GM19023 (cell line): Measurements from ENCODE around the gene IFNAR2.
"Not testable (repeated sequence)": the region's sequence is repeated elsewhere in the genome, so short reads cannot be mapped to it uniquely, and the experiment has no call there.

Source experiments
- ATAC-seq: cut with Tn5 transposase; IDR thresholded peaks from one replicate; pipeline ENCODE4 v1.9.1; 2021; ENCODE audit warnings: mild to moderate bottlenecking, moderate library complexity; ENCODE audit not compliant: unreplicated experiment

The IFNAR2 gene

DNA sequence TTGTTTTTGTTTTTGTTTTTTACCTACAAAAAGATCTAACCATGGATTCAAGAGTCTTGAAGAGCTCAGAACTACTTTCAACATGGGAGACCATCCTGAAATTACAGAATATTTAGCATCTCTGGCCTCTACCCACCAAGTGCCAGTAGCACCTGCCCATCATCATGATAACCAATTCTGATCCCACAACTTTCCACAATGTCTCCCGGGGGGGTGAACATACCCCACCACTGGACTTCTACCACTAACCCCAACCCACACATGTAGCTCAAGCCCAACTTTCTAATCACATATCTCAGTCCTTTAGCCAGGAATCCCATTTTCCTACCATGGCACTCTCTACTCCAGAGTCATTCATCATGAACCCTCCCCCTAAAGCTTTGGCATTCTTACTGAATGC lies 15.7 kb upstream of the IFNAR2 start:
- no peak for ATAC-seq

GRCh38 chr21:33217138-33217520 lies 12.6 kb upstream of the IFNAR2 start:
- no peak for ATAC-seq

- no peak for ATAC-seq
Observed at GRCh38 chr21:33219300-33219699, 10.4 kb upstream of the IFNAR2 start.

- ATAC-seq: no peak
Observed at GRCh38 chr21:33219954-33220353, 9.8 kb upstream of the IFNAR2 start.

DNA sequence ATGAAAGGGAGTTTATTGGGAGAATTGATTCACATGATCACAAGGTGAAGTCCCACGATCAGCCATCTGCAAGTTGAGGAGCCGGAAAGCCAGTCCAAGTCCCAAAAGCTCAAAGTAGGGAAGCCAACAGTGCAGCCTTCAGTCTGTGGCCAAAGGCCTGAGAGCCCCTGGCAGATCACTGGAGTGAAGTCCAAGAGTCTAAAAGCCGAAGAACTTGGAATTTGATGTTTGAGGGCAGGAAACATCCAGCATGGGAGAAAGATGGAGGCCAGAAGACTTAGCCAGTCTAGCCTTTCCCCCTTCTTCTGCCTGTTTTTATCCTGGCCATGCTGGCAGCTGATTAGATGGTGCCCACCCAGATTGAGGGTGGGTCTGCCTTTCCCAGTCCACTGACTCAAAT lies 4.4 kb upstream of the IFNAR2 start:
- not testable (repeated sequence) for ATAC-seq

GRCh38 chr21:33228455-33228854 lies 1.3 kb upstream of the IFNAR2 start:
- no peak for ATAC-seq

DNA sequence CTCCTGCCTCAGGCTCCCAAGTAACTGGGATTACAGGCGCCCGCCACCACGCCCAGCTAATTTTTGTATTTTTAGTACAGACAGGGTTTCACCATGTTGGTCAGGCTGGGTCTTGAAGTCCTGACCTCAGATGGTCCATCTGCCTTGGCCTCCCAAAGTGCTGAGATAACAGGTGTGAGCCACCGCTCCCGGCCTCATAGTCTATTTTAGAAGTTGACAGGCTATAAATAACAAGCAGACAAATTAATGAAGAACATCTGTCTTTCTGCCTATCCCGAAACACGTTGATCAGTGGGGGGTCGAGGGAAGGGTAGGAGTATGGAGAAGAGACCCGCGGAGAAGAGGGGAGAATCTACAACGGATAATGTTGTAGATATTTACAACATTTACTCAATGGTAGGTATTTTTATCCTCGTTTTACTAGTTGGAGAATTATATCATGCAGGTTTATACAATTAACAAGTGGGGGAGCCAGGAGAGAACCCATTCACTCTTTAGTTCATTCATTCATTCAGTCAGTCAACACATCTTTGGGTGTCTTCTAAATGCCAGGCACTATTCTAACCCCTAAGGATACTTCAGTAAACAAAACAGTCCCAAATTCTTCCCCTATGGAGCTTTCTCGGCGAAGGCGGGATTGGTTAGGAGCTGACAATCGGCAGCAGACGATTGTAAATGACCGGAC lies 497 bp upstream of the IFNAR2 start:
- no peak for ATAC-seq

- ATAC-seq: peak; percentile 44
Observed at GRCh38 chr21:33230545-33231324, 997 bp downstream of the IFNAR2 start.

DNA sequence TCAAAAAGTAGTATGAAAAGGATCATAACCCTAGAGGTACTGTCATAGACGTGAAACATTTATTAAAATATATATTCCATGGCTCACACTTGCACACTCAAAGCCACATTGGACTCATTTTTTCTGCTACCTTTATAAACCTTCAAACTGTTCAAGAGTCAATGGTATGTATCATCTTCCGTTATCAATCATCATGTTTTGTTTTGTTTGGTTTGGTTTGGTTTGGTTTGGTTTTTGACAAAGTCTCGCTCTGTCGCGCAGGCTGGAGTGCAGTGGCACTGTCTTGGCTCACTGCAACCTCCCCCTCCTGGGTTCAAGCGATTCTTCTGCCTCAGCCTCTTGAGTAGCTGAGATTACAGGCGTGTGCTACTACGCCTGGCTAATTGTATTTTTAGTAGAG lies 1.8 kb downstream of the IFNAR2 start:
- no peak for ATAC-seq

GRCh38 chr21:33232291-33233034 lies 2.7 kb downstream of the IFNAR2 start:
- no peak for ATAC-seq

- ATAC-seq: no peak
Observed at GRCh38 chr21:33234635-33235520, 5.1 kb downstream of the IFNAR2 start.

DNA sequence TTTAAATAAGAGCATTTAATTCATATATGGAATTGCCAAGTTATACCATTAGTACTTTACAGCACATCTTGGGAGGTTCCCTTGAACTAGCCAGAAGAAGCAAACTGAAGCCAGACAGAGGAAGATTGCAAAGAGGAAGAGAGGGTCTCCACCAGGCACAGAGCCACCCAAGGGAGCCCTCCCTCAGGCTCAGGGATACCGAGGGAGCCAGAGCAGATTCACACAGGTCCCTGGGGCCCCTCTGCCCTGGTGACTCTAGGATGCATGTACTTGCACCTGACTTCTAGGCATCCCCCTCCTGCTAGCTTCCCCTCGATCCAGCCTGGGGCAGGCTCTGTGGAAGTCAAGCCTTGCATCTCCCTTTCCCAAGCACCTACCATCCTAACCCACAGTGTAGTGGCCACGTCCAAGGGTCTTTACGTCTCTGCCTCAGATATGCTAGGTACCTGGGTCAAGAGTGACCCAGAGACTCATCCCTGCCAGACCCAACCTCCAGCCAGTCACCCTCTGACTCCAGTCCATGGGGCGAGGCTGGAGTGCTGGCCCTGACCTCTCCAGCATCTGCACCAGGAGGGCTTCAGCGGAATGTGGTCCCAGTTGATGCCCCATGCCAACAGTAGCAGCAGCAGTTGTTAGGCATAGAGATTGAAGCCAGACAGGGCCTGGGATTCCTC lies 6.4 kb downstream of the IFNAR2 start:
- ATAC-seq: no peak

GRCh38 chr21:33236766-33237165 lies 7.0 kb downstream of the IFNAR2 start:
- ATAC-seq: no peak

DNA sequence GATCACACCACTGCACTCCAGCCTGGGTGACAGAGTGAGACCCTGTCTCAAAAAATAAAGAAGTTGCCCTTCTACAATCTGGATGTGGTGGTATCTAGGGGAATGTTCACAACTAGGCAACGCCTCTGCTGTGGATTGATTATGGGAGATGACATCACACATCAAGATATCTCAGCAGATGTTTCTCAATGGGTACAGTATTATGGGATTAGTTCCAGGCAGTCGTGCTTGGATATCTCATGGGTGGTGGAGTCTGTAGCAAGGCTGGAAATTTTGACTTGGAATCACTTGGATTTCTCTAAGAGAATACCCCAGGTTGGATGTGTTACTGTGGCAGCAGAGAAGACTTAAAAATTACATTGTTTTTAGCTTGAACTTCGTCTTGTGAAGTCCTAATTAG lies 7.7 kb downstream of the IFNAR2 start:
- no peak for ATAC-seq

DNA sequence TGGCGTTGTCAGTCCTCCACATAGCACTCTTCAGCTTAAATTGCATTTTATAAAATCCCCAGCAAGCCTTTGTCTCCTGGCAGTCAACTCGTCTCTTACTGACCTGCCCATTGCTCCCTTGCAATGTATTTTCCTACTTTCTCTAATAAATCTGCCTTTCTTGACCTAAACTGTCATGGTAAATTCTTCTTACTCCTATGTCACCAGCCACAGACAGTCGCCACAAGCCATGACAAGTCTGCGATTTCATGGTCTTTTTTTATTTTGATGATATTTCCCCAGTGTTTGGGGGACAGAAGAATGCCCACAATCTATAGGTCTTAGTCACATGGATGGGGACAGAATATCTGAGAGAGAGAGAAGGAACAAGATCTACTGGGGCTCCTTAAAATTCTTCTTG lies 8.4 kb downstream of the IFNAR2 start:
- no peak for ATAC-seq

DNA sequence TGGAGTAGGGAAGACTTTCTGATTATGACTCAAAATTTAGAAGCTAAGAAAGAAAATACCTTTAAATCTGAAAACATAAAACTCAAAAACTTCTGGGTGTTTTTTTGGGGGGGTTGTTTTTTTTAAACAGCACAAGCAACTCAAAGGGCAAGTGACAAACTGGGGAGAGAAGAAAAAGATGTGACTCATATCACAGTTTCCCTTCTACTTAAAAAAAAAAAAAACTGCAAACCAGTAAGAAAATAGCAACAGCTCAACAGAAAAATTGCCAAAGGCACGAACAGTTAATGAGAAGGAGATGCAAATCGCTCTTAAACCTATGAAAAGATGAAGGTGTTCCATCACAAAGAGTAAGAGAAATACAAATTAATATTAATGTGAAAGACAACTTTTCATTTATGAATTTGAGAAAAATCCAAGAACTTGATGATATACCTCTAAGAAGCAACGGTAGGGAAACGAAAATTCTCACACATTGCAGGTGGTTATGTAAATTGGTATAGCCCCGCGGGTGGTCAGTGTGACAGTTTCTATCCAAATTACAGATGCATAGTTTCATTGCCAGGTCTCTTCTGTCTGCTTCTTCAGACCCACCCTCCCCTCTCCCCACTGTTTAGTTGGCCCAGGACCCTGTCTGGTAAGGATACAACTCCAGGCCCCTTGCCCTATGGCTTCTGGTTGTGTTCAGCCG lies 9.0 kb downstream of the IFNAR2 start:
- ATAC-seq: peak; percentile 76

- ATAC-seq: not testable (repeated sequence)
Observed at GRCh38 chr21:33239559-33240127, 9.9 kb downstream of the IFNAR2 start.

DNA sequence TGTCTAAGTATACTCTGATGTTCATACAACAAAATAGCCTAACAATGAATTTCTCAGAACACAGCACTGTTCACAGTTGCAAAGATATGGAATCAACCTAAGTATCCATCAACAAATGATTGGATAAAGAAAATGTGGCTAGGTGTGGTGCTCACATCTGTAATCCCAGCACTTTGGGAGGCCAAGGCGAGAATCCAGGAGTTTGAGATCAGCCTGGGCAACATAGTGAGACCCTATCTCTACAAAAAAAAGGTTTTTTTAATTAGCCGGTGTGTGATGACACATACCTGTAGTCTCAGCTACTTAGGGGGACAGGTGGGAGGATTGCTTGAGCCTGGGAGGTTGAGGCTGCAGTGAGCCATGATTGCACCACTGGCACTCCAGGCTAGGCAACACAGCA lies 10.7 kb downstream of the IFNAR2 start:
- ATAC-seq: no peak

DNA sequence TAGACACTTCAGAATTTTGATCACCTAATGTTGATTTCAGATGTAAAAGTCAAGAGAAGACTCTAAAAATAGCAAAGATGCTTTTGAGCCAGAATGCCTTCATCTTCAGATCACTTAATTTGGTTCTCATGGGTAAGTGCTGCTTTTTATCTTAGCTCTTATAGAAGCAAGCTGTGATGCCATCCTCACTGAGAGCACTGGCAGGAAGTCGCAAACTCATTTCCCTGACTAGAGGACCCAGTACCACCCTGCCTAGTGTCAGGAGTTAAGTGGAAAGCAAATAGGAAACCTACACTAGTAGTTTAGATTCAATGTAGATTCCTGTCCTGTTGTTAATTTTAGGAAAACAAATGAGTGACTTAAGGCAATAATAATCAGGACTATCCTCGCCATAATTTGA lies 12.1 kb downstream of the IFNAR2 start:
- ATAC-seq: no peak
